GM21576 (cell line): ENCODE measurements around the gene HERC2.

ENCODE experiments used
- ATAC-seq: cut with Tn5 transposase; IDR thresholded peaks from one replicate; pipeline ENCODE4 v1.9.1; 2021; ENCODE audit warnings: mild to moderate bottlenecking, moderate library complexity; ENCODE audit not compliant: unreplicated experiment

HERC2 gene

DNA sequence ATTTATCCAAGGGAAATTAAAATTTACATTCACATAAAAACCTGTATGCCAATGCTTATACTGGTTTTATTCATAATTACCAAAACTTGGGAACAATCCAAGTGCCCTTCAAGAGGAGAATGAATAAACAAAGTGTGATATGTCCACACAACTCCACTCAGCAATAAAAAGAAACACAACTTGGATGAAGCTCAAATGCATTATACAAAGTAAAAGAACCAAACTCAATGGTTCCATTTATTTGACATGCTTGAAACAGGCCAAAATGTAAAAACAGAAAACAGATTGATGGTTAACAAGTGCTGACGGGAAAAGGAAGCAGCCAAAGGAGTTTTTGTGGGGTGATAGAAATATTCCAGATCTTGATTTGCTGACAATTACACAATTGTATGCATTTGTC lies 246.4 kb downstream of the HERC2 start:
- ATAC-seq: no peak

DNA sequence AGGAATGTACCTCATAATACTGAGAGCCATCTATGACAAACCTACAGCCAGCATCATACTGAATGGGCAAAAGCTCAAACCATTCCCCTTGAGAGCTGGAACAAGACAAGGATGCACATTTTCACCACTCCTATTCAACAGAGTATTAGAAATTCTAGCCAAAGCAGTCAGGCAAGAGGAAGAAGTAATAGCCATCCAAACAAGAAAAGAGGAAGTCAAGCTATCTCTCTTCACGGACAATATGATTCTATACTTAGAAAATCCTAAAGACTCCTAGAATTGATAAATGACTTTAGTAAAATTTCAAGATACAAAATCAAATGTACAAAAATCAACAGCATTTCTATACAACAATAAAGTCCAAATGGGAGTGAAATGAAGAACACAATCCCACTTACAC lies 253.0 kb downstream of the HERC2 start:
- ATAC-seq: no peak

DNA sequence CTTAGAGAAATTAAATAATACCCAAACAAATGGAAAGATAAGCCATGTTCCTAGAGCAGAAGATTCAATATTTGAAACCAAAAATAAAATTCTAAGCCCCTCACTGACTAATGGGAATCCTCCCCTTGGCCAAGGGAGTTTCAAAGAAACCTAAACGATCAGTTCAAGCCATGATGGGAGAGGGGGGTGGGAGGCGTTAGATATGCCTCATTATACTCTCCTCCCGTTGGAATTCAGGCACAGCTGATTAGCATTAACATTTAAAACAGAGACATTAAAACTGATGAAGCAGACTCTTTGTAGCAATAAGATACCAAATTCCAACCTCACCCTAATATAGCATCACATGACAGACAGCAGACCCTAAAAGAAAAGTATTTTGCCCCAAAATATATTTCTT lies 255.7 kb downstream of the HERC2 start:
- no peak for ATAC-seq
